Left cardiac atrium (tissue), 4 donors: ENCODE data around the gene KRTAP12-2. TPM values are rescaled to one million over a fixed set of nuclear protein-coding genes. Genes with fewer than 3 reads are reported as not detected.
"Not testable (repeated sequence)": the region's sequence is repeated elsewhere in the genome, so short reads cannot be mapped to it uniquely, and the experiment has no call there.

Experiments
- ATAC-seq, 2 donors: fragments of 200-7000 bp; cut with Tn5 transposase; one replicate each; pipeline ENCODE4 v1.9.1; 2020; ENCODE audit warnings: mild to moderate bottlenecking in 2 of 2, moderate library complexity in 2 of 2
- DNase-seq: peaks from one replicate; pipeline ENCODE4 v3.0.0-alpha.2; 2020
- intact Hi-C, 2 donors: fragments of 100-400 bp; cut with DNase I; formaldehyde crosslinking; loops; one replicate each; pipeline versions ENCODE4 v1.14.1 to v1.15.1; 2022 to 2023
- total RNA-seq, 2 donors: library from RNA; stranded (reverse); fragmentation: NEBNext Ultra II Directional; extraction: Animal tissue kit (Norgen Biotek cat#: 25700); gene quantifications; one replicate each; pipeline ENCODE4 v1.2.1, GENCODE V29; 2021
- donor health status: DM: no; HTN: yes; CAD: no.
- donor health status: DM: no; HTN: yes; CAD: no; lungs with severe emphysema.
- donor health status: DM: yes; HTN: yes; CAD: no.
- donor health status: Dilated cardiomyopathy.

KRTAP12-2 gene
- total RNA-seq, 2 donors from 2014 or later, result not detected

DNA sequence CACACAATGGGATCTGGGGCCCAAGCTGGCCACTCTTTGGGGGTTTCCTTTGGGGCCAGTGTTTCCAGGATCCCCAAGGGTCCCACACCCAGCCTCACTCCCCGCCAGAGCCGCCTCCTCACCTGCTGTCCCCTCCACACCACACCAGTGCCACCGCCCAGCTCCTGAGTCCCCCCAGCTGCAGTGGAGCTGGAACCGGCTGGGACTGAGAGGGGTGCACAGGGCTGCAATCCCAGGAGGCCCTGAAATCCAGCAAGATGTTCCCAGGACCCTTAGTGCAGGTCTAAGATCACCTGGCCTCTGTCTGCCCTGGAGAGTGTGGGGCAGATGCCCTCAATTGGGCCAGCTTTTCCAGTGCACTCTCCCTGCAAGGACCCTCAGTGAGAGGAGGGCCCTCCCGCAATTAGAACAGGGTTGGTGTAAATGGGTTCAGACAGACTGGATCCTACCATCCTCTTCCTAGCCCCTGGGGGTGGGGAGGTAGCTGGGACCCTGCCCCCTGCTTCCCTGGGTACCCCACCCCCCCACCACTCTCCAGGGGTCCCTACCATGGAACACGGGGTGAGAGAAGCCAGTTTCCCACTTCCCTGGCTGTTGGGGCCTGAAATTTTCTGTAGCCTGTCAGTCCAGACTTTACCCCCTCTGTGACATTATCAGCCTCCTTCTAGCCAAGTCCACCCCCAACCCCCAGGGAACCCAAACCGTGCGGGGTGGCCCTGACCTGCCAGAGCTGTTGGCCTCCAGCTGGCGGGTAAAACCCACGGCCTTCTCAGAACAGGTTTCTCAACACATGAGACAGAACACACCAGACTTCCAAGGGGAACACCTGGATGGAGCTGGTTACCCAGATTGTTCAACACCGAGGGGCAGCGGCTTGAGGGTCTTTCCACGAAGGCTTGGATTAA is 37.3 kb upstream of the KRTAP12-2 start:
- ATAC-seq (no peak), DNase-seq (no peak)
- intact Hi-C loops, result no loop called here

DNA sequence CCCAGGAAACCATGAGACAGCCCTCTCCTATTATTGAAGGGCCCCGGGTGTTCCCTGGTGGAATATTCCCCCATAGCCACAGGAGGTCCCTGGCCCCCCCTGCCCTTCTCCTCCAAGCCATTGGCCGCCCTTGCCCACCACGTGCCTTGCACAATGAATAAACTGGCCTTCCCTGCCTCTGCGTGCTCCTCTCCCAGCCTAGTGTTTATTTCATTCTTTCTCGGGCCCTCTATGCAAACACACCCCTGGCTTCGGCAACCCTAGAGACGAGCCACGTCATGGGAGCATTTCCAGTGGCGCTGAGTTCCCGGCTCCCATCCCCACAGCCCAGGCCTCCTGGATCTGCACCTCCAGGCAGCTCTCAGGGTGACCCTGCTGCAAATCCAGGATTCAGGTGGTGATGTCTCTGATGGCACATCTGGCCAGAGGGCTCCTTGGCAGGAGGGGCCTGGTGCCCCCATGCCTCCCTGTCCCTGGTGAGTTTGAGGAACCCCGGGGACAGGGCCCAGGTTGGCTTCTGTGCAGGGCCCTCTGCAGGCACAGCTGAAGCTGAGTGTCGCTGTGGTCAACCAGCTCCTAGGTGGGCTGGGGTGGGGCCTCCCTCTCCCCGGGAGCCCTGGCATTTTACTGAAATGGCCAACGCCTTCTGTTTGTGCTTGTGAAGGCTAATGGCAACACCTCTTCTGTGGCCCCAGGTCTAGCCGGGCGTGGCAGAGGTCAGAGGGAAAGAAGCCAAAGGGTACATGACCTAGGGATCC is 36.4 kb upstream of the KRTAP12-2 start:
- no peak for DNase-seq
- intact Hi-C loops, result no loop called here
- no peak for ATAC-seq

DNA sequence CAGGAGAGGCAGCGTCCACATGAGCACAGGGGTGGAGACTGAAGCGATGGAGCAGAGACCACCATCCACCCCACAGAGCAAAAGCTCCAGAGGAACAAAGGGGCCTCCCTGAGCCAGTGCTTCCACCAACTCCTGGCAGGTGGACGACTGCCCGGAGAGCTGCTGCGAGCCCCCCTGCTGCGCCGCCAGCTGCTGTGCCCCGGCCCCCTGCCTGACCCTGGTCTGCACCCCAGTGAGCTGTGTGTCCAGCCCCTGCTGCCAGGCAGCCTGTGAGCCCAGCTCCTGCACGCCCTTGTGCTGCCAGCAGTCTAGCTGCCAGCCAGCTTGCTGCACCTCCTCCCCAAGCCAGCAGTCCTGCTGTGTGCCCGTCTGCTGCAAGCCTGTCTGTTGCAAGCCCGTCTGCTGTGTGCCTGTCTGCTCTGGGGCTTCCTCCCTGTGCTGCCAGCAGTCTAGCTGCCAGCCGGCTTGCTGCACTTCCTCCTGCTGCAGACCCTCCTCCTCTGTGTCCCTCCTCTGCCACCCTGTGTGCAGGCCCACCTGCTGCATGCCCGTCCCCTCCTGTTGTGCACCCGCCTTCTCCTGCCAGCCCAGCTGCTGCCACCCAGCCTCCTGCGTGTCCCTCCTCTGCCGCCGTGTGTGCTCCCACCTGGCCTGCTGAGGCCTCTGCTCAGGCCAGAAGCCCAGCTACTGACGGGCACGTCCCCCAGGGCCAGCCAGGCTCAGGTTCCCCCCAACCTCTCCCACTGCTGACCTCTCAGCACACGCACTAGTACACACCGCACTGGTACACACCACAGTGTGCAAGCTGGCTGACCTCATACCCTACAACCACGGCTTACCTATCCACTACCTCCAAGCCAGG is 35.6 kb upstream of the KRTAP12-2 start:
- intact Hi-C loops, result no loop called here
- no peak for DNase-seq

DNA sequence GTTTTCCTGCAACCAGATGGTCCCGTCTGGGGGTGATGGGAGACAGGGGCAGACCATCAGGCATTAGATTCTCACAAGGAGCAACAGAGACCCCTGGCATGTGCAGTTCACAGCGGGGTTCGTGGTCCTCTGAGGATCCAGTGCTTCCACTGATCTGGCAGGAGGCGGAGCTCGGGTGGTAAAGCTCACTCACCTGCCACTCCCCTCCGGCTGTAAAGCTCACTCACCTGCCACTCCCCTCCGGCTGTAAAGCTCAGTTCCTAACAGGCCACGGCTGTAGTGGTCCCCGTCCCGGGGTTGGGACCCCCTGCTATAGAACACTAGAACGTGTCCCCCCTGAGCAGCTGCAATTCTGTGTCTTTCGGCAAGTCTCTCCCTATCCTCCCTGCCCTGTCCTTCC is 34.8 kb upstream of the KRTAP12-2 start:
- DNase-seq (no peak), ATAC-seq (no peak)
- intact Hi-C loops, result no loop called here

More for the DNA sequence above, 35.6 kb upstream of the KRTAP12-2 start:
- ATAC-seq, result no peak

DNA sequence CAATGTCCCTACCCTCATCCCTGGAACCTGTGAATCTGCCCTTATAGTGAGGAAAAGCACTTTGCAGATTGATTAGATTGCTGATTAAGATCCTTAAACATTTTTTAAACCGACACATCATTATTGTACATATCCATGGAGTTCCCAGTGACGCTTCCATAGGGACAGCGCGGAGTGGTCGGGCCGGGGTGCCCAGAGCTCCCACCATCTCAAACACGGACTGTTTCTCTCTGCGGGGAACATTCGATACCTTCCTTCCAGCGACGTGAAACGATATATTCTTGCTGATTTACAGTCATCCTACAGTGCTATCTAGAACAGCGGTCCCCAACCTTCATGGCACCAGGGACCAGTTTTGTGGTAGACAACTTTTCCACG is 34.3 kb upstream of the KRTAP12-2 start:
- ATAC-seq (no peak), DNase-seq (no peak)
- intact Hi-C loops, result no loop called here

DNA sequence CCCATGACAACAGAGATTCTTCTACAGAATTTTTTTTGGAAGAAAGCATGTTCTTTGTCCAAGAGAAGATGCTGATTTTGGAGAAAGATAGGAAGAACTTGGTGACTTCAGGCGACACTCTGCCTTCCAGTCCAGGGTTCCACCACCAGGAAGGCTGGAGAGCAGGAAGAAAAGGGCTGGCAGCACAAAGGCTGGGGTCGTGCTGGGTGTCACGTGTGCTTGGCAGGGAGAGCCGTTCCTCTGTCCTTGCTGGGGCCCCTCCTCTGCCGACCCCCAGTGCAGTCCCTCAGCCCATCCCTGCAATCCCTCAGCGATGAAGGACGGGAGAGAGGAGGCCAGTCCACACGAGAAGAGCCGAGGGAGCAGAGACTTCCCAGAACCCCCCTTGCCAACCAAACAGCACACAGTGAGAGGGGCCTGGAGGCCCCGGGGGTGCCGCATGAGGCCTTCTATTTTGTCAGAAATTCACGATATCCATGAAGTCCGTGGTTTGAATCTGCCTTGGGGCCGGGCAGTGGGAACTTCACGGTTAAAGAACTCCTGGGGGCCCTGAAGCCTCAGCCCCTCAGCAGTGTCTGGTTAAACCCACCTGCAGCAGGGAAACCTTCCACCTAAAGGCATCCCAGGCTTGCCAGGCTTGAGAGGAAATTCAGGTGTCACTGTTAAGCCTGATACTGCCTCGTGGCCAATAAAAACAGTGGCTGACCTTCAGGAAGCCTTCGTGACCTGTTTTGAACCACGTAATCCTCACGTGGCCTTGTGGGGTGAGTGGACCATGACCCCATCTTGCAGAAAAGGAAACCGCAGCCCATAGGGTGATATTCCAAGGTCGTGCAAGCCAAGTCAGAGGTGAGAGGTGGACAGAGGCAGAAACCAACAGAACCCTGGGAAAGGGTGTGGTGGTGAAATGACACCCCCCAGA is 33.6 kb upstream of the KRTAP12-2 start:
- DNase-seq, result no peak
- intact Hi-C loops, result no loop called here

DNA sequence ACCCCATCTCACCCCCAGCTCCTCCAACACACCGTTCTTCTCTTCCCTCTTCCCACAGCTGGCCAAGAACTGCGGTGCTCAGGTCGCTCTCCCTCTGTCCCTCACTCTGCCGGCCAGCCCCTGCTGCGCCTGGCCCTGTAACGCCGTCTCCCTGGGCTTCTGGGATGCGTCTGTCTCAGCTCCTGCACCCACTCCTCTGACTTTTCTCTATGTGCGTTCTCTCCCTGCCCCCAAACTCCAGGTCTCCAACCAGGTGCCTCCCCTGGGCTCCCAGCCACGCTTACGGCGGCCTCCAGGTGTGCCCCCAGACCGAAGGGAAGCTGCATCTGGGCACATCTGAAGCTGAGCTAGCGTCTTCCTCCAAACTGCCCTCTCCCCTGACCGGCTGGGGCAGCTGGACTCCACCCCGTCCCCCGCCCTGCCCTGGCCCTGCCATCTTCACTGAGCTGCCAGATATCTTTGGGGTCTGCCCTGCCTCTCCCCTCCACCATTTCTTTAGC is 32.8 kb upstream of the KRTAP12-2 start:
- intact Hi-C loops, result no loop called here
- DNase-seq (no peak), ATAC-seq (no peak)

More for the DNA sequence above, 33.6 kb upstream of the KRTAP12-2 start:
- no peak for ATAC-seq

DNA sequence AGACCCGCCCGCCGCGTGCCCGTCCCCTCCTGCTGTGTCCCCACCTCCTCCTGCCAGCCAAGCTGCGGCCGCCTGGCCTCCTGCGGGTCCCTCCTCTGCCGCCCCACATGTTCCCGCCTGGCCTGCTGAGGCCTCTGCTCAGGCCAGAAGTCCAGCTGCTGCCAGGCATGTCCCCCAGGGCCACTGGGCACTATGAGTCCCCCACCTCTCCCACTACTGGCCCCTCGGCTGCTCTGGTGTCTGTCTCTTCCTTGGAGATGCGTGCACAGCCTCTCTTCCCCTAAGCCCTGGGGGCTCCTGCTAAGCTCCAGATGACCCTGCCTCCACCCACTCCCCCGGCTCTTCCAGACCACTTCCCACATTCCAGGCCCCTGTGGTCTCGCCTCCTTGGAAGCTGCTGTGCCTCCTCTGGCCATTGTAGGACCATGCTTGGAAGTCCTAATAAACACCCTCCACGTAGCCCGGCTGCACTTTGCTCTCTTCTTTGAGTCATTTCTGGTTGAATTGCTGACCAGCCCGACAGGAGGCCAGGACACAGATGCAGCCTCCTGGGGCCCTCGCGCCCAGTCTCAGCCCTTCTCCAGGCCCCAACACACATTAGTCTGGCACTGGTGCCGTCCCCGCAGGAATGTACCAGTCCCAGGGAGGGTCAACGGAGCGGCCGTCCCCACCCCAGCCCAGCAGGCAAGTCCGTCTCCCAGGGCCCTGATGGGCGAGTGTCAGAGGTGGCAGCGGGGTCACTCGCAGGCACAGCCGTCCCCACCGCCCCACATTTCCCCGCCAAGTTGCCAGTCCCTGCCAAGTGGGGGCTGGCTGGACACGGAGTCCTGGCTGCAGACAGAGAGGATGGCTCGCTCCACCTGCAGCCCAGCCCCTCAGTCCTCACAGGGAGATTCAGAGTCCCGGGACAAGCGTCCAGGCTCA is 31.3 kb upstream of the KRTAP12-2 start:
- intact Hi-C loops, result no loop called here
- DNase-seq (no peak), ATAC-seq (no peak)

DNA sequence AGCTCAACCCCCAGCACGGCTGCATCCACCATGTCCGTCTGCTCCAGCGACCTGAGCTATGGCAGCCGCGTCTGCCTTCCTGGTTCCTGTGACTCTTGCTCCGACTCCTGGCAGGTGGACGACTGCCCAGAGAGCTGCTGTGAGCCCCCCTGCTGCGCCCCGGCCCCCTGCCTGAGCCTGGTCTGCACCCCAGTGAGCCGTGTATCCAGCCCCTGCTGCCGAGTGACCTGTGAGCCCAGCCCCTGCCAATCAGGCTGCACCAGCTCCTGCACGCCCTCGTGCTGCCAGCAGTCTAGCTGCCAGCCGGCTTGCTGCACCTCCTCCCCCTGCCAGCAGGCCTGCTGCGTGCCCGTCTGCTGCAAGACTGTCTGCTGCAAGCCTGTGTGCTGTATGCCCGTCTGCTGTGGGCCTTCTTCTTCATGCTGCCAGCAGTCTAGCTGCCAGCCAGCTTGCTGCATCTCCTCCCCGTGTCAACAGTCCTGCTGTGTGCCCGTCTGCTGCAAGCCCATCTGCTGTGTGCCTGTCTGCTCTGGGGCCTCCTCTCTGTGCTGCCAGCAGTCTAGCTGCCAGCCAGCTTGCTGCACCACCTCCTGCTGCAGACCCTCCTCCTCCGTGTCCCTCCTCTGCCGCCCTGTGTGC is 30.6 kb upstream of the KRTAP12-2 start, which contains the start of gene KRTAP10-12:
KRTAP10-12 (plus strand) TSS at position 1 of the 639 bp plus-strand sequence; CDS start at position 31, 30 bp downstream.
- DNase-seq, ATAC-seq, intact Hi-C loops: not testable (repeated sequence)

DNA sequence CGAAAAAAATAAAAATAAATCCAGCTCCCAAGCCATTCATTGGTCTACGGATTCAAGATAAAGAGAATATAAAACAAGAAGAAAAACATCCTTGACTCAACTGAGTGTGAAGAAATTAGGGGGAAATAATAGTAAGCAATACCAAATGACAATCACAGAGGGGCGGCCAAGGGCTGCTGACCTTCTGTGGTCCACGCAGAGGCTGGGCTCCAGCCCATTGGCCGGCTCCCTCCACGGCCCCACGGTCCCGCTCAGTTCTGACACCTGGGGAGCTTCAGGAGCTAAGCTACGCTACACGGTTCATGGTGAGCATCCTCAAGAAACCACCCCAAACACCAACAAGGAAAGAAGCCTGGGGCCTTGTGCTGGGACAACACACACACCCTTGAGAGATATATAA is 29.8 kb upstream of the KRTAP12-2 start:
- DNase-seq (no peak), ATAC-seq (no peak)
- intact Hi-C loops, result no loop called here

DNA sequence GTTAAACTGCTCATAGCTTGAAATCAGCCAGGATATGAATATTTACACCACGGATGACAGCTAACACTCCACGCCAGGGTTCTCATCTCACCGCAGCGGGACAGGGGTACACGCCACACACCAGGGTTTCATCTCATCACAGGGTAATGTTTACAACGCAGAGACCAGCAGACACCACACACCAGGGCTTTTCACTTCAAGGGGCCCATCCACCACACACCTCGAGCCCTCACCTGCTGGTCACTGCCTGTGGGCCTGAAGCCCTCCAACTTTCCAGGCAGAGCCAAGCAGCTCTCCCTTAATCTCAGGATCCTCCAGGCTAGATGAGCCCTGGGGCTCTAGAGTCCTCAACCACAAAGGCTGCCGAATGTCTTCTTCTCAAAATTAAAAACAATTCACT is 28.9 kb upstream of the KRTAP12-2 start:
- intact Hi-C loops, result no loop called here
- ATAC-seq, result no peak
- no peak for DNase-seq

DNA sequence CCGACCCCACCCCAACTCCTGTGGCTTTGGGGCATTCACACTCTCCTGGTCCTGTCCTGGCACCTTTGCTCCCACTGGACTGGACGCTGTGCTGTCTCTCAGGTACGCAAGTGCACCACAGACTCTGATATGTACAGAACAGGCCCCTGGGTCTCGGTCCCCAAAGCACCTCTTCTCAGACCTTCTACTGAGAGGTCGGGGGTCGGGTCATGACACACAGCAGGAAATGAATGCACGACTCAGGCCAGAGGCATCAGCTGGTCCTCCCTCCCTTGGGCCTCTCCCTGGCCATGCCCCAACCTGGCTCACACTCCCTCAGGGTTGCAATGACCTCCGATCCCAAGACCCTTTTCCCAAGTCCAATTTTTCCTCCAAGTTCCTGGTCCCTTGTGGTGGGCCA is 28.5 kb upstream of the KRTAP12-2 start:
- DNase-seq (no peak), ATAC-seq (no peak)
- intact Hi-C loops, result no loop called here

DNA sequence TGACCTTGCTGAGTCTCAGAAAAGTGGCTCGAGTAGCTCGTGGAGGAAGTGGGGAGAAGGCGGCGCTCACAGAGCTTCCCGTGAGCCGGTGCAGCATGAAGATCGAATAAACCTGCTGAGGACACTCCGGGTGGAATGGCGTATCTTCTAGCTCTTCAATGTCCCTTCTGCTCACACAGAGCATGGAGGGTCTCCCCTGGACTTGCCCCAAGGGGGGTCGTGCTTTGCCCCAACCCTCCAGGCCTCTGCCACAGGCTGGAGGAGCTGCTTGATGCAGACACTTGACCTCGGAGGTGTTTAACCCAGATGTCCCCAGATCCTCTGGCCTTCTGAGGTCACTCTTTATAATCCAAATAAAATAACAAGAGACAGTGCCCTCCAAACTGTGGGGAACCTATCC is 28.0 kb upstream of the KRTAP12-2 start:
- intact Hi-C loops, result no loop called here
- ATAC-seq (no peak), DNase-seq (no peak)

DNA sequence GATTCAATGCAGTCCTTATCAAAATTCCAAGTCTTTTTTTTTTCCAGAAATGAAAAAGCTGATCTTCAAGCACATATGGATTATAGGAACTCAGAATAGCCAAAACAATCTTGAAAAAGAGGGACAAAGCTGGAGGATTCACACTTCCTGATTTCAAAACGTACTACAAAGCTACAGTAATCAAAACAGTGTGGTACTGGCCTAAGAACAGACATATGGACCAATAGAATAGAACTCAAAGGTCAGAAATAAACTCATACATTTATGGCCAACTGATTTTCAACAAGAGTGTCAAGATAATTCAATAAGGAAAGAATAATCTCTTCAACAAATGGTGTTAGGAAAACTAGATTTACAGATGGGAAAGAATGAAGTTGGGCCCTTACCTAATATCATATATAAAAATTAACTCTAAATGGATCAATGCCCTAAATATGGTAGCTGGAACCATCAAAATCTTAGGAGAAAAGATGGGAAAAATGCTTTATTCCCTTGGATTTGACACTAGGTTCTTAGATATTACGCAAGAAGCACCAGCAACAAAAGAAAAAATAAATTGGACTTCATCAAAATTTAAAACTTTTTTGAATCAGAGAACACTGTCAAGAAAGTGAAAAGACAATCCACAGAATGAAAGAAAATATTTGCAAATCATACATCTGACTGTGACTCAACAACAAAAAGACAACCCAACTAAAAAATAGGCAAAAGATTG is 26.2 kb upstream of the KRTAP12-2 start:
- no peak for DNase-seq
- intact Hi-C loops, result no loop called here
- ATAC-seq, result no peak

DNA sequence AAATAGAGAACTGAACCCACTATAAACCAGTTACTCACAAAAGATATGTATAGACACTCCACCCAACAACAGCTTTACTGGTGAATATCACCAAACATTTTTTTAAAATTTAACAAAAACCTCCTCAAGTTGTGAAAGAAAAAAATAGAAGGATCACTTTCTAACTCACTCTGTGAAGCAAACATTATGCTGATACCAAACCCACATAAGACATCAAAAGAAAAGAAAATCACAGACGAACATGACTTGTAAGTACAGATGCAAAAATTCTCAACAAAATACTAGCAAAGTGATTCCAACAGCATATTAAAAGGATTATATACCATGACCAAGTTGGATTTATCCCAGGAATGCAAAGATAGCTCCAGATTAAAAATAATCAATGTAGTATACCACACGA is 25.0 kb upstream of the KRTAP12-2 start:
- intact Hi-C loops, result no loop called here
- ATAC-seq (no peak), DNase-seq (no peak)

DNA sequence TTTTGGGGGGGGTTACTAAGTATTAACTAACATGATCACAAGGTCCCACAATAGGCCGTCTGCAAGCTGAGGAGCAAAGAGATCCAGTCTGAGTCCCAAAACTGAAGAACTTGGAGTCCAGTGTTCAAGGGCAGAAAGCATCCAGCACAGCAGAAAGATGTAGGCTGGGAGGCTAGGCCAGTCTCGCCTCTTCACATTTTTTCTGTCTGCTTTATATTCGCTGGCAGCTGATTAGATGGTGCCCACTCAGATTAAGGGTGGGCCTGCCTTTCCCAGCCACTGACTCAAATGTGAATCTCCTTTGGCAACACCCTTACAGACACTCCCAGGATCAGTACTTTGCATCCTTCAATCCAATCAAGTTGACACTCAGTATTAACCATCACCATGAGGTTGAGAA is 23.0 kb upstream of the KRTAP12-2 start:
- DNase-seq, ATAC-seq, intact Hi-C loops: not testable (repeated sequence)
